Right lobe of liver (tissue), 6 donors: Measurements from ENCODE around the gene TTC28. TPM values are rescaled to one million over a fixed set of nuclear protein-coding genes. Genes with fewer than 3 reads are reported as not detected.
"Not testable (repeated sequence)": the region's sequence is repeated elsewhere in the genome, so short reads cannot be mapped to it uniquely, and the experiment has no call there.

Experiments used
- ATAC-seq, 4 donors: fragments of 200-7000 bp; cut with Tn5 transposase; one replicate each; pipeline ENCODE4 v1.9.1; 2020; ENCODE audit warnings: mild to moderate bottlenecking in 4 of 4, moderate library complexity in 4 of 4
- DNase-seq, 3 donors: peaks; one replicate each; pipeline ENCODE4 v3.0.0-alpha.2; 2020
- H3K27ac ChIP-seq, 3 donors: fragments of 200-600 bp; one replicate each; pipeline ENCODE4 v1.8.0; 2022
- H3K27me3 ChIP-seq, 2 donors: fragments of 200-600 bp; one replicate each; pipeline ENCODE4 v1.8.0; 2022
- H3K36me3 ChIP-seq, 4 donors: fragments of 200-600 bp; sonication (generic) in 1 of 4; one replicate each; pipeline versions ENCODE4 v1.5.1 to v1.8.0; 2017 to 2022; ENCODE audit warnings: control low read depth in 1 of 4
- H3K4me1 ChIP-seq, 4 donors: fragments of 200-600 bp; sonication (generic) in 1 of 4; one replicate each; pipeline versions ENCODE4 v1.5.1 to v1.8.0; 2017 to 2022; ENCODE audit warnings: control low read depth in 1 of 4
- H3K4me3 ChIP-seq, 3 donors: fragments of 200-600 bp; one replicate each; pipeline ENCODE4 v1.8.0; 2022
- H3K9me3 ChIP-seq, 4 donors: fragments of 200-600 bp; sonication (generic) in 1 of 4; one replicate each; pipeline versions ENCODE4 v1.5.1 to v1.8.0; 2017 to 2022; ENCODE audit warnings: control low read depth in 1 of 4
- POLR2A ChIP-seq: fragments of 450-650 bp; IDR thresholded peaks from one replicate; pipeline ENCODE4 v1.6.1; 2017; ENCODE audit warnings: antibody characterized with exemption, mild to moderate bottlenecking
- WGBS: methylation state at CpG from one replicate; pipeline ENCODE4 v1.1.6; 2018; ENCODE audit warnings: low coverage, low lambda C conversion rate; ENCODE audit not compliant: insufficient coverage; ENCODE audit errors: missing lambda C conversion rate; 5-methylcytosine and 5-hydroxymethylcytosine counted together
- intact Hi-C, 2 donors: fragments of 100-400 bp; cut with DNase I; formaldehyde crosslinking; loops; one replicate each; pipeline versions ENCODE4 v1.11.2 to v1.14.1; 2022
- total RNA-seq, 6 experiments: library from RNA; depleted of rRNA in 2 of 6; stranded (reverse); fragments of >200 nt in 2 of 6; fragmentation: NEBNext Ultra II Directional in 3 of 6; extraction: Animal tissue kit (Norgen Biotek cat#: 25700) in 3 of 6; gene quantifications; one replicate each; pipeline versions ENCODE4 v1.1.0 to v1.2.4, GENCODE V29; 2016 to 2023
- TF ChIP-seq, protein P1 (sequence below), 4 donors: fragments of 200-600 bp in 3 of 4; fragments of 450-650 bp in 1 of 4; IDR thresholded peaks; one replicate each; pipeline versions ENCODE4 v1.5.1 to v1.8.0; 2016 to 2022; ENCODE audit warnings: antibody characterized with exemption in 4 of 4, mild to moderate bottlenecking in 2 of 4
- donor health status: DM: no; HTN: yes; CAD: no.
- donor health status: DM: no; HTN: no; CAD: no.
- donor health status: DM: no; HTN: no; CAD: no.
- donor health status: DM: no; HTN: yes; CAD: no.
- donor health status: DM: no; HTN: yes; CAD: no.

Gene TTC28
- total RNA-seq, 6 experiments from 2014 or later: 9.4 to 38.3 (median 15.0) TPM

DNA sequence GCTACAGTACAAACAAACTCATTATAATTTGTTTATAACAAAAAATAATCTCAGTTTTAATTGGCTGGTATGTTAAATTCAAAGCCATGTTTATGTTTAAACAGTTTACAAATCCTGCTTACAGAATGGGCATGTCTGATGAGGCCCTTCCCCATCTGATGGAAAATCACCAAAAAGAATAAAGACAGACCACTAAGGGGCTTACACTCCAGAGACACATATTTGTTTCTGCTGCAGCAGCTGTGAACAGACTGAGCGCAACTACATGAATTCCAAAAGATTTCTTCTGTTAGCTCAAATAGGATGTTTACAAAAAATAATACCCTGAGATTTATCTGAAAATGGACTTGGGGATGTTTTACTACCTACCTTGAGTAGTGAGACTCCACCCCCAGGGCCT is 585.9 kb downstream of the TTC28 start:
- no peaks in the 10 kb centered on the region for H3K4me1 ChIP-seq
- H3K4me3 ChIP-seq: no peak overlapping the region
- H3K27ac ChIP-seq: no peak overlapping the region
- H3K36me3 ChIP-seq: peaks cover 0 to 6% (median 0%) of the 10 kb centered on the region in 4 donors
- intact Hi-C loops: no loop called here
- H3K9me3 ChIP-seq: no peaks in the 10 kb centered on the region
- DNase-seq (no peak), ATAC-seq (no peak)
- TF ChIP-seq POLR2A: no peak
- TF ChIP-seq, protein P1, sequence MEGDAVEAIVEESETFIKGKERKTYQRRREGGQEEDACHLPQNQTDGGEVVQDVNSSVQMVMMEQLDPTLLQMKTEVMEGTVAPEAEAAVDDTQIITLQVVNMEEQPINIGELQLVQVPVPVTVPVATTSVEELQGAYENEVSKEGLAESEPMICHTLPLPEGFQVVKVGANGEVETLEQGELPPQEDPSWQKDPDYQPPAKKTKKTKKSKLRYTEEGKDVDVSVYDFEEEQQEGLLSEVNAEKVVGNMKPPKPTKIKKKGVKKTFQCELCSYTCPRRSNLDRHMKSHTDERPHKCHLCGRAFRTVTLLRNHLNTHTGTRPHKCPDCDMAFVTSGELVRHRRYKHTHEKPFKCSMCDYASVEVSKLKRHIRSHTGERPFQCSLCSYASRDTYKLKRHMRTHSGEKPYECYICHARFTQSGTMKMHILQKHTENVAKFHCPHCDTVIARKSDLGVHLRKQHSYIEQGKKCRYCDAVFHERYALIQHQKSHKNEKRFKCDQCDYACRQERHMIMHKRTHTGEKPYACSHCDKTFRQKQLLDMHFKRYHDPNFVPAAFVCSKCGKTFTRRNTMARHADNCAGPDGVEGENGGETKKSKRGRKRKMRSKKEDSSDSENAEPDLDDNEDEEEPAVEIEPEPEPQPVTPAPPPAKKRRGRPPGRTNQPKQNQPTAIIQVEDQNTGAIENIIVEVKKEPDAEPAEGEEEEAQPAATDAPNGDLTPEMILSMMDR (IDR thresholded peaks at IDR 0.05): no peak
- no peaks in the 10 kb centered on the region for H3K27me3 ChIP-seq
- WGBS: 89% methylated on average over 1 of the region's 1 CpG

DNA sequence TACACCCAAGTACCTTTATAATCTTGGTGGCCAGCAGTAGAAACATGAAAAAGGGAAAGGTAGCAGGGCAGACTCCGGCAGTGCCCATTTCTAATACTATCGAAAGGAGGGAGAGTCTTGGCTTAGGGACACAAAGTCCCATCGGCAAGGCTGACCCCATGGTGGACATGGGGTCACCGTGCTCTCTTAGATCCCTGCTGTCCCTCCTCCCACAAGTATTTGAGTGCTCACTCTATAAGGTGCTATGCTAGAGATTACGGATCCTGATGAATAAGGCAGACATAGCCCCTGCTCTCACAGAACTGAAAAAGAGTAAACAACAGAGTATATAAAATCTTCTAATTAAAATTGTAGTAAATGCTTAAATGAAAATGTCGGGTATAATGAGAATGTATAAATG is 588.2 kb downstream of the TTC28 start:
- DNase-seq (no peak), ATAC-seq (no peak)
- 94% methylated on average over 6 of the region's 6 CpGs for WGBS
- no peak overlapping the region for H3K27ac ChIP-seq
- H3K36me3 ChIP-seq: peaks cover 0 to 6% (median 0%) of the 10 kb centered on the region in 4 donors
- intact Hi-C loops: no loop called here
- H3K4me3 ChIP-seq: no peak overlapping the region
- no peaks in the 10 kb centered on the region for H3K4me1 ChIP-seq
- no peaks in the 10 kb centered on the region for H3K9me3 ChIP-seq
- H3K27me3 ChIP-seq: no peaks in the 10 kb centered on the region
- no peak for TF ChIP-seq POLR2A
- TF ChIP-seq, protein P1 (IDR thresholded peaks at IDR 0.05): no peak

DNA sequence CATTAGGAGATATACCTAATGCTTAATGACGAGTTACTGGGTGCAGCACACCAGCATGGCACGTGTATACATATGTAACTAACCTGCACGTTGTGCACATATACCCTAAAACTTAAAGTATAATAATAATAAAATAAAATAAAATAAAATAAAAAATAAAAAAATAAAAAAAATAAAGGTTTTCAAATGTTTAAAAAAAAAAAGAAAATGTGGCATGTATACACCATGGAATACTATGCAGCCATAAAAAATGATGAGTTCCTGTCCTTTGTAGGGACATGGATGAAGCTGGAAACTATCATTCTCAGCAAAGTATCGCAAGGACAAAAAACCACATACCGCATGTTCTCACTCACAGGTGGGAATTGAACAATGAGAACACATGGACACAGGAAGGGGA is 590.1 kb downstream of the TTC28 start:
- H3K27me3 ChIP-seq, intact Hi-C loops, H3K36me3 ChIP-seq, H3K4me3 ChIP-seq, ATAC-seq, H3K27ac ChIP-seq, H3K4me1 ChIP-seq, H3K9me3 ChIP-seq, DNase-seq: not testable (repeated sequence)
- WGBS: 87% methylated on average over 5 of the region's 5 CpGs

DNA sequence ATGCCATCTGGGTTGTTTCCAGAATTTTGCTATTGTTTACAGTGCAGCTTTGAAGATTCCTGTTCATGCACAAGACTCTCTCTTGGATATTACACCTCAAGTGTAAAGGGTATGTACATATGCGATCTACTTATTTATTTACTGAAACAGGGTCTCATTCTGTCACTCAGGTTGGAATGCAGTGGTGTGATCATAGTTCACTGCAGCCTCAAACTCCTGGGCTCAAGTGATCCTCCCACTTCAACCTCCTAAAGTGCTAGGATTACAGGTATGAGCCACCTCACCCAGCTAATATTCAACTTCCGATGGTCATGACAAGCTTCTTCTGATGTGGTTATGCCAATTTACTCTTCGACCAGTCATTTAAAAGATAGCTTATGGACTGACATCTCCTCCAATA is 602.5 kb downstream of the TTC28 start:
- DNase-seq: no peak
- no peak for ATAC-seq
- 84% methylated on average over 3 of the region's 3 CpGs for WGBS
- Histone ChIP-seq H3K4me1 (no peaks in the 10 kb centered on the region), H3K27ac (no peak overlapping the region), H3K4me3 (no peak overlapping the region), H3K27me3 (no peaks in the 10 kb centered on the region), H3K9me3 (no peaks in the 10 kb centered on the region), H3K36me3 (no peaks in the 10 kb centered on the region)
- TF ChIP-seq POLR2A: no peak
- TF ChIP-seq, protein P1 (IDR thresholded peaks at IDR 0.05): no peak
- intact Hi-C loops: no loop called here

DNA sequence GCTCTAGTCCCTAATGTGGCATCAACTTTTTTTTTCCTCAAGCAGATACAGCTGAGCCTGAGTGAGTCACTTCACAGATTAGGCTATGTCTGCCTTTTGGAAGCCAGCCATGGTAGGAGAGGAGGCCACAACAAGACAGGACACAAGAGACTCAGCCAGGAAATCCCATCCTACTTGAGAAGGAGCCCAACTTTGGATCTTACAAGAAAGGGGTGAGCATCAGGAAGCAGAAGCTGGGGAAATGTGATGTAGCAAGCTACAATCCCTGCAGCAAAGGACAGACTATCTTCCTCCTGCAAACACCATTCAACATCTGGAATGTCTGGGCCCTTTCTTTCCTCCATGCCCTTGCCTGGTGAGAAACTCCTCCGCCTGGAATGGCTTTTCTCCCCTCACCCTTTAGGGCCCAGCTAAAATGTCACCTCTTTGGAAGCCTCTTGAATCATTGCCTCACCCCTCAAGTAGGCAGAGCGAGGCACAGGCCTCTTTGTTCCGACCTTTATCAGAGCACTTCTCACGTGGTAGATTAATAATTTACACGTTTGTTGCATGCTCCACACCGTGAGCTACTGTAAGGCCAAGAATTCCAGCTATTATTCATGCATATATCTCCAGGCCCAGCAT is 604.2 kb downstream of the TTC28 start:
- H3K4me1 ChIP-seq: no peaks in the 10 kb centered on the region
- no peaks in the 10 kb centered on the region for H3K9me3 ChIP-seq
- no peak for TF ChIP-seq POLR2A
- TF ChIP-seq, protein P1 (IDR thresholded peaks at IDR 0.05): no peak
- H3K4me3 ChIP-seq: no peak overlapping the region
- H3K27me3 ChIP-seq: no peaks in the 10 kb centered on the region
- ATAC-seq (peak; percentile 35 to 68 (median 54)), DNase-seq (no peak)
- H3K27ac ChIP-seq: no peak overlapping the region
- 56% methylated on average over 5 of the region's 6 CpGs for WGBS
- H3K36me3 ChIP-seq: no peaks in the 10 kb centered on the region
- intact Hi-C loops: no loop called here
